SK-N-MC (cell line): Measurements from ENCODE around the gene CIZ1.

Experiments used
- EZH2 ChIP-seq: fragments of 200-600 bp; sonication (generic); IDR thresholded peaks from one replicate; pipeline ENCODE4 v1.6.1; 2017; ENCODE audit warnings: antibody characterized with exemption
- FOXP2 ChIP-seq: optimal IDR thresholded peaks from 2 replicates; pipeline ENCODE3; 2011; ENCODE audit warnings: mild to moderate bottlenecking, moderate library complexity; ENCODE audit not compliant: insufficient read depth; ENCODE audit errors: extremely low read length, control extremely low read depth
- POLR2AphosphoS5 ChIP-seq: IDR thresholded peaks from 2 replicates; pipeline ENCODE4 v1.6.1; 2012; ENCODE audit warnings: mild to moderate bottlenecking, low read depth, low read length, borderline replicate concordance

DNA sequence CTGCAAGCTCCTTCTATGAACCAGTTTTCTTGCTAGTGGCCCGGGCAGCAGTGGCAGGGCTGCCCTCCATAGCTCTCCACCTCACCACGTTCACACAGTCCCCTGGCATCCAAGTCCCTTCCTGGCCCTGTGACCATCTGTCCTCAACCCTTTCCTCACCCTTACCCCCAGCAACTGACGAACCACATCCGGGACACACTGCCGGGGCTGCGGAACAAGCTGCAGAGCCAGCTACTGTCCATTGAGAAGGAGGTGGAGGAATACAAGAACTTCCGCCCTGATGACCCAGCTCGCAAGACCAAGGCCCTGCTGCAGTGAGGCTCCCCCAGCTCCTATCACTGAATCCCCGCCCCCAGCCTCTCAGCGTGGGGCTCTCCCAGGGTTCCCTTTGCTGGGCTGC lies 30.7 kb upstream of the CIZ1 start:
- TF ChIP-seq POLR2AphosphoS5: no peak
- TF ChIP-seq EZH2: no peak
- TF ChIP-seq FOXP2: no peak
